Endometrial microvascular endothelial cells (primary cell): ENCODE data around the gene OBSCN. TPM values are rescaled to one million over a fixed set of nuclear protein-coding genes. Genes with fewer than 3 reads are reported as not detected.
"Not testable (repeated sequence)": the region's sequence is repeated elsewhere in the genome, so short reads cannot be mapped to it uniquely, and the experiment has no call there.

ENCODE experiments used
- in situ Hi-C: cut with HindIII; loops from 2 replicates; pipeline ENCODE4 v1.10.0; 2017; ENCODE audit warnings: low sequenced_read_pairs, low pct_unique_long_range_greater_than_20kb; ENCODE audit errors: inconsistent ontology term
- total RNA-seq: library from RNA; depleted of rRNA; stranded (reverse); fragments of >200 nt; gene quantifications from one replicate; pipeline ENCODE4 v1.2.3, GENCODE V29; 2015; ENCODE audit errors: inconsistent ontology term

Gene OBSCN
- total RNA-seq, 1 donor from 2014 or later = 0.37 TPM

- in situ Hi-C loops = no loop called here
Observed at GRCh38 chr1:228182296-228183030, 25.4 kb upstream of the OBSCN start.

- in situ Hi-C loops = no loop called here
Observed at GRCh38 chr1:228184152-228184551, 23.7 kb upstream of the OBSCN start.

GRCh38 chr1:228185641-228185965 is 22.2 kb upstream of the OBSCN start:
- in situ Hi-C loops = no loop called here

GRCh38 chr1:228188249-228188648 is 19.6 kb upstream of the OBSCN start:
- in situ Hi-C loops = not testable (repeated sequence)

GRCh38 chr1:228190182-228190581 is 17.7 kb upstream of the OBSCN start:
- in situ Hi-C loops = no loop called here

GRCh38 chr1:228190778-228191177 is 17.1 kb upstream of the OBSCN start:
- in situ Hi-C loops = no loop called here

GRCh38 chr1:228194436-228194835 is 13.4 kb upstream of the OBSCN start:
- in situ Hi-C loops = no loop called here

GRCh38 chr1:228194921-228195812 is 12.7 kb upstream of the OBSCN start:
- in situ Hi-C loops = no loop called here

- in situ Hi-C loops = no loop called here
Observed at GRCh38 chr1:228197555-228198147, 10.2 kb upstream of the OBSCN start.

GRCh38 chr1:228198977-228199590 is 8.8 kb upstream of the OBSCN start:
- in situ Hi-C loops = no loop called here

GRCh38 chr1:228204958-228205357 is 2.9 kb upstream of the OBSCN start:
- in situ Hi-C loops = no loop called here

- in situ Hi-C loops = no loop called here
Observed at GRCh38 chr1:228205526-228206436, 2.1 kb upstream of the OBSCN start.

GRCh38 chr1:228206582-228207351 is 1.1 kb upstream of the OBSCN start:
- in situ Hi-C loops = no loop called here

- in situ Hi-C loops = no loop called here
Observed at GRCh38 chr1:228207381-228207810, 448 bp upstream of the OBSCN start.

- in situ Hi-C loops = no loop called here
Observed at GRCh38 chr1:228208831-228209551, 1.1 kb downstream of the OBSCN start.

GRCh38 chr1:228209657-228210056 is 1.8 kb downstream of the OBSCN start:
- in situ Hi-C loops = no loop called here

GRCh38 chr1:228210076-228210651 is 2.3 kb downstream of the OBSCN start:
- in situ Hi-C loops = no loop called here
